Adipocyte (in vitro differentiated cells): Measurements from ENCODE around the gene TOR2A.
A peak's percentile ranks its signal among the peaks of the same experiment; 100 is the strongest.

Experiments used
- DNase-seq: peaks from one replicate; pipeline ENCODE4 v3.0.0-alpha.2; 2015; ENCODE audit warnings: low read depth
- H3K27me3 ChIP-seq: replicated peaks from 2 replicates; pipeline ENCODE4 v1.7.0; 2013; ENCODE audit warnings: mild to moderate bottlenecking, low read length, moderate library complexity; ENCODE audit not compliant: control insufficient read depth, insufficient read depth
- H3K36me3 ChIP-seq: 2 replicates; pipeline ENCODE4 v1.7.0; 2013; ENCODE audit warnings: low read length, mild to moderate bottlenecking, moderate library complexity; ENCODE audit not compliant: control insufficient read depth, insufficient read depth, severe bottlenecking
- H3K4me1 ChIP-seq: 2 replicates; pipeline ENCODE4 v1.7.0; 2013; ENCODE audit warnings: mild to moderate bottlenecking, low read length, moderate library complexity; ENCODE audit not compliant: control insufficient read depth, insufficient read depth
- H3K4me3 ChIP-seq: 2 replicates; pipeline ENCODE4 v1.7.0; 2013; ENCODE audit warnings: mild to moderate bottlenecking, low read length, moderate library complexity
- H3K9ac ChIP-seq: 2 replicates; pipeline ENCODE4 v1.7.0; 2013; ENCODE audit warnings: mild to moderate bottlenecking, low read length, moderate library complexity
- H3K9me3 ChIP-seq: 2 replicates; pipeline ENCODE4 v1.7.0; 2013; ENCODE audit warnings: mild to moderate bottlenecking, low read length, moderate library complexity; ENCODE audit not compliant: control insufficient read depth

Gene TOR2A

GRCh38 chr9:127714951-127715469 lies 20.1 kb downstream of the TOR2A start:
- Histone ChIP-seq H3K4me1 (peaks cover 16% of the 10 kb centered on the region), H3K4me3 (peak overlapping the region; percentile 90), H3K27me3 (no peaks in the 10 kb centered on the region), H3K9ac (peak overlapping the region; percentile 88), H3K36me3 (no peaks in the 10 kb centered on the region), H3K9me3 (no peaks in the 10 kb centered on the region)
- peak; percentile 67 for DNase-seq

GRCh38 chr9:127714020-127714750 lies 20.9 kb downstream of the TOR2A start:
- H3K9me3 ChIP-seq = no peaks in the 10 kb centered on the region
- peak overlapping the region; percentile 90 for H3K4me3 ChIP-seq
- no peaks in the 10 kb centered on the region for H3K27me3 ChIP-seq
- DNase-seq = peak; percentile 4
- H3K9ac ChIP-seq = peak overlapping the region; percentile 47
- H3K4me1 ChIP-seq = peaks cover 16% of the 10 kb centered on the region
- H3K36me3 ChIP-seq = no peaks in the 10 kb centered on the region

- Histone ChIP-seq H3K36me3 (no peaks in the 10 kb centered on the region), H3K27me3 (no peaks in the 10 kb centered on the region), H3K9ac (no peak overlapping the region), H3K4me1 (peaks cover 16% of the 10 kb centered on the region), H3K9me3 (no peaks in the 10 kb centered on the region), H3K4me3 (no peak overlapping the region)
- DNase-seq = no peak
These were observed 22.2 kb downstream of the TOR2A start for GRCh38 chr9:127712867-127713266.

- H3K9ac ChIP-seq = no peak overlapping the region
- no peak overlapping the region for H3K4me3 ChIP-seq
- H3K9me3 ChIP-seq = no peaks in the 10 kb centered on the region
- DNase-seq = no peak
- no peaks in the 10 kb centered on the region for H3K27me3 ChIP-seq
- peaks cover 13% of the 10 kb centered on the region for H3K4me1 ChIP-seq
- no peaks in the 10 kb centered on the region for H3K36me3 ChIP-seq
These were observed 22.7 kb downstream of the TOR2A start for GRCh38 chr9:127712371-127712770.

- Histone ChIP-seq H3K4me3 (no peak overlapping the region), H3K9me3 (no peaks in the 10 kb centered on the region), H3K27me3 (no peaks in the 10 kb centered on the region), H3K36me3 (no peaks in the 10 kb centered on the region), H3K4me1 (peaks cover 13% of the 10 kb centered on the region), H3K9ac (no peak overlapping the region)
- DNase-seq = no peak
These were observed 23.2 kb downstream of the TOR2A start for GRCh38 chr9:127711831-127712274.

GRCh38 chr9:127711226-127711701 lies 23.8 kb downstream of the TOR2A start:
- Histone ChIP-seq H3K36me3 (no peaks in the 10 kb centered on the region), H3K27me3 (no peaks in the 10 kb centered on the region), H3K9ac (no peak overlapping the region), H3K4me1 (peaks cover 11% of the 10 kb centered on the region), H3K9me3 (no peaks in the 10 kb centered on the region), H3K4me3 (no peak overlapping the region)
- no peak for DNase-seq

GRCh38 chr9:127710204-127710783 lies 24.8 kb downstream of the TOR2A start:
- DNase-seq = no peak
- Histone ChIP-seq H3K36me3 (no peaks in the 10 kb centered on the region), H3K4me1 (peaks cover 7% of the 10 kb centered on the region), H3K4me3 (no peak overlapping the region), H3K27me3 (no peaks in the 10 kb centered on the region), H3K9me3 (no peaks in the 10 kb centered on the region), H3K9ac (no peak overlapping the region)

GRCh38 chr9:127708952-127709587 lies 26.0 kb downstream of the TOR2A start:
- no peak overlapping the region for H3K9ac ChIP-seq
- no peak for DNase-seq
- no peaks in the 10 kb centered on the region for H3K27me3 ChIP-seq
- peaks cover 2% of the 10 kb centered on the region for H3K4me1 ChIP-seq
- H3K9me3 ChIP-seq = no peaks in the 10 kb centered on the region
- H3K4me3 ChIP-seq = no peak overlapping the region
- H3K36me3 ChIP-seq = no peaks in the 10 kb centered on the region

GRCh38 chr9:127707766-127708165 lies 27.3 kb downstream of the TOR2A start:
- H3K27me3 ChIP-seq = no peaks in the 10 kb centered on the region
- no peaks in the 10 kb centered on the region for H3K36me3 ChIP-seq
- H3K9ac ChIP-seq = no peak overlapping the region
- H3K9me3 ChIP-seq = no peaks in the 10 kb centered on the region
- no peaks in the 10 kb centered on the region for H3K4me1 ChIP-seq
- DNase-seq = no peak
- no peak overlapping the region for H3K4me3 ChIP-seq

- no peak for DNase-seq
These were observed 28.3 kb downstream of the TOR2A start, which contains the start of gene CFAP157 for GRCh38 chr9:127706836-127707241. Gene CFAP157 (plus strand): TSS chr9:127706988. CDS start chr9:127707032, 44 bp downstream.

More at GRCh38 chr9:127706836-127707241, 28.3 kb downstream of the TOR2A start, which contains the start of gene CFAP157:
- H3K4me1 ChIP-seq = no peaks in the 10 kb centered on the region
- H3K36me3 ChIP-seq = no peaks in the 10 kb centered on the region
- no peaks in the 10 kb centered on the region for H3K27me3 ChIP-seq
- no peak within 1 kb of the TSS for H3K4me3 ChIP-seq
- H3K9ac ChIP-seq = no peak within 1 kb of the TSS
- H3K9me3 ChIP-seq = no peaks in the 10 kb centered on the region
